UCSD-AML1 (cell line): Measurements from ENCODE around the gene PRRC2B.
"Not testable (repeated sequence)": the region's sequence is repeated elsewhere in the genome, so short reads cannot be mapped to it uniquely, and the experiment has no call there.

ENCODE experiments used
- DNase-seq: peaks from one replicate; lab custom pipeline; 2025; ENCODE audit not compliant: unreplicated experiment; lab: John Stamatoyannopoulos, UW

Gene PRRC2B

GRCh38 chr9:131393622-131394463 lies at the start of gene PRRC2B:
TSS of gene PRRC2B (plus strand) at chr9:131394086. CDS start at chr9:131430145, 36,059 bp downstream.
- peak; percentile 90 for DNase-seq

GRCh38 chr9:131344931-131345535 lies 48.9 kb upstream of the PRRC2B start:
- not testable (repeated sequence) for DNase-seq

- DNase-seq = no peak
Observed at GRCh38 chr9:131346559-131346958, 47.3 kb upstream of the PRRC2B start.

GRCh38 chr9:131347376-131348020 lies 46.4 kb upstream of the PRRC2B start:
- no peak for DNase-seq

- DNase-seq = no peak
Observed at GRCh38 chr9:131348631-131349521, 45.0 kb upstream of the PRRC2B start.

GRCh38 chr9:131349522-131349880 lies 44.4 kb upstream of the PRRC2B start:
- no peak for DNase-seq

GRCh38 chr9:131349881-131350563 lies 43.9 kb upstream of the PRRC2B start:
- peak; percentile 79 for DNase-seq

- not testable (repeated sequence) for DNase-seq
Observed at GRCh38 chr9:131356479-131356878, 37.4 kb upstream of the PRRC2B start.

GRCh38 chr9:131358556-131358955 lies 35.3 kb upstream of the PRRC2B start:
- DNase-seq = no peak

GRCh38 chr9:131361202-131361833 lies 32.6 kb upstream of the PRRC2B start:
- DNase-seq = no peak

- no peak for DNase-seq
Observed at GRCh38 chr9:131365546-131365945, 28.3 kb upstream of the PRRC2B start.

- no peak for DNase-seq
Observed at GRCh38 chr9:131366761-131367401, 27.0 kb upstream of the PRRC2B start.

GRCh38 chr9:131367450-131367849 lies 26.4 kb upstream of the PRRC2B start:
- no peak for DNase-seq

- DNase-seq = no peak
Observed at GRCh38 chr9:131370638-131371037, 23.2 kb upstream of the PRRC2B start.

- not testable (repeated sequence) for DNase-seq
Observed at GRCh38 chr9:131372599-131372973, 21.3 kb upstream of the PRRC2B start.

- not testable (repeated sequence) for DNase-seq
Observed at GRCh38 chr9:131374638-131375037, 19.2 kb upstream of the PRRC2B start.

- no peak for DNase-seq
Observed at GRCh38 chr9:131379056-131379455, 14.8 kb upstream of the PRRC2B start.

GRCh38 chr9:131382850-131383729 lies 10.8 kb upstream of the PRRC2B start:
- no peak for DNase-seq
